NB4 (cell line): ENCODE data around the gene ZSCAN31.

Experiments
- CTCF ChIP-seq: IDR thresholded peaks from one replicate; pipeline ENCODE4 v1.5.1; 2012; ENCODE audit warnings: low read depth, low read length
- MYC ChIP-seq: IDR thresholded peaks from 2 replicates; pipeline ENCODE4 v1.6.1; 2011; ENCODE audit warnings: low read depth, low read length
- POLR2A ChIP-seq: IDR thresholded peaks from 2 replicates; pipeline ENCODE4 v1.6.1; 2011; ENCODE audit warnings: mild to moderate bottlenecking; ENCODE audit not compliant: insufficient read length; ENCODE audit errors: extremely low read depth
- TF ChIP-seq, protein P1 (sequence below): IDR thresholded peaks from 2 replicates; pipeline ENCODE4 v1.6.1; 2011; ENCODE audit warnings: low read depth, low read length

DNA sequence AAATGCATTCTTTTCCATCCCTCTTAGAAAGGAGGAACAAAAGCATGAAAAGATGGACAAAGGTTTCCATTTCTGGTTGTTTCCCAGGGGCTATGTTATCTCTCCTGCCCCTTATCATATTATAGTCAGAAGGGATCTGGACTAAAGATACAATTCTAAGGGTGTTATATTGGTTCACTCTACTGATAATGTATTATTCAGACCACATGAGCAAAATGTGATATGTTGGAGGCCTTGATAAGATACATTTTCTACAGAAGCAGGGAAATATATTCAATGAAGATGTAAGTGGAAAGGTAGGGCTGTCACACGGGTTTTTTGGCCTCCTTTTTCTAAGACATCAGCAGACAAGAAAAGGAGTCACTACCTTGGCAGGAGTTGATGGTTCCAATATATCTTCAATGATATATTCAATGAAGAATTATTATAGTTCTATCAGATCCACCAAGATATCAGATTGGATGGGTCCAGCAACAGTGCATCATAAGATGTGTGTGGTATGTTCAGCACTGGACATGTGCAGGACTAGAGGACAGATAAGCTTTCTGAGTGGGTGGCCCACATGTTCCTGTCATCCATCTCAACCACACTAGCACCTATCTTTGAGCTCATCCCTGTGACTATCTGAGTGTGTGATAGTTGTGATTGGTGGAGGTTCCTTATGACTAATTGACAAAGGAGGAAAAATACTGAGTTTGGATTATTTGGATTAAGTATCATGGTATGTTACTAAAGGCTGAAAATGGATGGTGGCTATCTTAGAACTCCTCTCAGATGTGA lies 8.1 kb upstream of the ZSCAN31 start:
- no peak for TF ChIP-seq CTCF
- no peak for TF ChIP-seq POLR2A
- TF ChIP-seq, protein P1, sequence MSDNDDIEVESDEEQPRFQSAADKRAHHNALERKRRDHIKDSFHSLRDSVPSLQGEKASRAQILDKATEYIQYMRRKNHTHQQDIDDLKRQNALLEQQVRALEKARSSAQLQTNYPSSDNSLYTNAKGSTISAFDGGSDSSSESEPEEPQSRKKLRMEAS, result no peak
- no peak for TF ChIP-seq MYC
